Bronchial epithelial cell (primary cell): ENCODE results near the gene TRAF3IP1. TPM values are rescaled to one million over a fixed set of nuclear protein-coding genes. Genes with fewer than 3 reads are reported as not detected.

ENCODE experiments used
- DNase-seq: peaks from one replicate; pipeline ENCODE4 v3.0.0-alpha.2; 2010; ENCODE audit warnings: low read depth
- FAIRE-seq: peaks from 2 replicates; lab custom pipeline; 2011; peaks lifted over from hg19 to GRCh38; lab: Jason Lieb, UNC
- H3K27me3 ChIP-seq: 2 replicates; pipeline ENCODE4 v1.5.1; 2011; ENCODE audit warnings: low read length; ENCODE audit not compliant: control insufficient read depth, insufficient read depth
- H3K36me3 ChIP-seq: 2 replicates; pipeline ENCODE4 v1.5.1; 2011; ENCODE audit warnings: low read length; ENCODE audit not compliant: control insufficient read depth, insufficient read depth
- H3K4me3 ChIP-seq: 2 replicates; pipeline ENCODE4 v1.5.1; 2011; ENCODE audit warnings: mild to moderate bottlenecking, low read depth, low read length, control low read depth
- total RNA-seq: library from RNA; depleted of rRNA; stranded (reverse); fragments of >200 nt; gene quantifications from 2 replicates; pipeline ENCODE4 v1.2.1, GENCODE V29; 2014
- TF ChIP-seq, protein P1 (sequence below): IDR thresholded peaks from 2 replicates; pipeline ENCODE4 v1.5.1; 2011; ENCODE audit warnings: mild to moderate bottlenecking, moderate library complexity, low read length, control low read depth, inconsistent platforms; ENCODE audit not compliant: insufficient read depth, severe bottlenecking

The TRAF3IP1 gene
- total RNA-seq, 1 donor from 2014 or later = 9.2 TPM

DNA sequence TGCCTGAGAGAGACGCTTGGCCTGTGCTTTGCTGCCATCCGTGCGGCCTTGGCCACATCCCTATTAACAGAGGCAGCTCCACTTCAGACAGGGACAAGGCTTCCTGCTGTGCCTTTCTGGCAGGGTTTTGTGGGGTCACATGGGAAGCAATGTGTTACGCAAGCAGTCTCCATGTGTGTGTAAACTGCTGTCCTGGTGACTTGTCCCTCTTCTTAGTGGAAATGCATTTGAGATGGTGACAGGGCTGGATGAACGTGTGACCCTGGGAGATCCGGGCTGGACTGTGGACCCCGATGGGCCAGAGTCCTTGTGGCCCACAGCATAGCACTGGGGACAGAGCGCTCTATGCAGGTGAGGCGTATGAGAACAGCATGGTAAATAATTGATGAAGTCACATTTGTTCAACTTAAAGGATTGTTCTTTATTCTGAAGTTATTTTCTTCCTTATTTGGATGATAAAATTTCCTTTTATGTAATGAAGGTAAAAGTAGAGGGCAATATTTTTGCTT lies 129.6 kb downstream of the TRAF3IP1 start:
- TF ChIP-seq, protein P1, sequence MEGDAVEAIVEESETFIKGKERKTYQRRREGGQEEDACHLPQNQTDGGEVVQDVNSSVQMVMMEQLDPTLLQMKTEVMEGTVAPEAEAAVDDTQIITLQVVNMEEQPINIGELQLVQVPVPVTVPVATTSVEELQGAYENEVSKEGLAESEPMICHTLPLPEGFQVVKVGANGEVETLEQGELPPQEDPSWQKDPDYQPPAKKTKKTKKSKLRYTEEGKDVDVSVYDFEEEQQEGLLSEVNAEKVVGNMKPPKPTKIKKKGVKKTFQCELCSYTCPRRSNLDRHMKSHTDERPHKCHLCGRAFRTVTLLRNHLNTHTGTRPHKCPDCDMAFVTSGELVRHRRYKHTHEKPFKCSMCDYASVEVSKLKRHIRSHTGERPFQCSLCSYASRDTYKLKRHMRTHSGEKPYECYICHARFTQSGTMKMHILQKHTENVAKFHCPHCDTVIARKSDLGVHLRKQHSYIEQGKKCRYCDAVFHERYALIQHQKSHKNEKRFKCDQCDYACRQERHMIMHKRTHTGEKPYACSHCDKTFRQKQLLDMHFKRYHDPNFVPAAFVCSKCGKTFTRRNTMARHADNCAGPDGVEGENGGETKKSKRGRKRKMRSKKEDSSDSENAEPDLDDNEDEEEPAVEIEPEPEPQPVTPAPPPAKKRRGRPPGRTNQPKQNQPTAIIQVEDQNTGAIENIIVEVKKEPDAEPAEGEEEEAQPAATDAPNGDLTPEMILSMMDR = no peak
- no peak for DNase-seq
- no peaks in the 10 kb centered on the region for H3K27me3 ChIP-seq
- H3K36me3 ChIP-seq = peaks cover 33% of the 10 kb centered on the region
- H3K4me3 ChIP-seq = no peak overlapping the region
- FAIRE-seq = no peak

DNA sequence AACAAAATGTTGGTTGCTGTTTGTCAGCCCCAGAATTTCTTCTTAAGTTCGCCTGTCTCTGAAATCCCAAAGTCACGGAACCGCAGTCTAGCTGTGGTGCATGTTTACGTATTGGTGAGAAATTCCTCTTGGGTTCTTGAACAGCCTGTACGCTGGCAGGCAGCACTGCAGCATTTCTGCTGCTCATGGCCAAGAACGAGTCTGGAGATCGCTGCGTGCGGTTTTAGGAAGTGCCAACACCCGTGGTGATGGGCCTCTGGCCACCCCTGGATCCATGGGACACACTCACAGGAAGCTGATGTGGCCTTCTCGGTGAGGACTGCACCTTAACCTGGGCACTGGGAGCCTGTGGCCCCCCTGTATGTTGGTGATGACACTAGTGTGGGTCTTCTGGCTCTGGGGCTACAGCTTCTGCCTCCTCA lies 130.1 kb downstream of the TRAF3IP1 start:
- FAIRE-seq = no peak

More for the DNA sequence above, 130.1 kb downstream of the TRAF3IP1 start:
- no peak for DNase-seq
- TF ChIP-seq, protein P1 = no peak
- Histone ChIP-seq H3K27me3 (no peaks in the 10 kb centered on the region), H3K36me3 (peaks cover 33% of the 10 kb centered on the region), H3K4me3 (no peak overlapping the region)

Other genes with a start within 250 kb of the TRAF3IP1 start
- under 0.01 TPM in 1 of 2 replicates, not detected in the other for gene ESPNL, start 220.2 kb upstream of the TRAF3IP1 start, total RNA-seq
- gene KLHL30, start 181.8 kb upstream of the TRAF3IP1 start, total RNA-seq = 0.26 and 0.38 TPM in 2 replicates
- 4.2 and 5.8 TPM in 2 replicates for gene ERFE, start 161.5 kb upstream of the TRAF3IP1 start, total RNA-seq
- gene ILKAP, start 116.8 kb upstream of the TRAF3IP1 start, total RNA-seq = 25.0 and 31.4 TPM in 2 replicates
- gene HES6, start 80.5 kb upstream of the TRAF3IP1 start, total RNA-seq = 36.1 and 44.3 TPM in 2 replicates
- 11.3 and 19.1 TPM in 2 replicates for gene PER2, start 31.9 kb upstream of the TRAF3IP1 start, total RNA-seq
- 41.9 and 70.2 TPM in 2 replicates for gene ASB1, start 106.4 kb downstream of the TRAF3IP1 start, total RNA-seq